ENCODE measurements around the gene DHX16. TPM values are rescaled to one million over a fixed set of nuclear protein-coding genes. Genes with fewer than 3 reads are reported as not detected.

Gene DHX16
- total RNA-seq, 4 donors from 2014 or later = 25.8 to 36.2 (median 31.4) TPM

- WGBS, 2 donors (ENCODE audit: low coverage in 1 of 2) = 92 to 96% methylated on average over 4 to 5 of the region's 7 CpGs
- no peaks in the 10 kb centered on the region for H3K9me3 ChIP-seq
- ATAC-seq = no peak
- TF ChIP-seq POLR2A (IDR thresholded peaks at IDR 0.05) = no peak
- no peak for TF ChIP-seq CTCF (IDR thresholded peaks at IDR 0.05)
- TF ChIP-seq POLR2AphosphoS5 (IDR thresholded peaks at IDR 0.05) = no peak
- TF ChIP-seq EP300 (IDR thresholded peaks at IDR 0.05) = no peak
- H3K4me1 ChIP-seq = peaks cover 0 to 10% (median 7%) of the 10 kb centered on the region in 3 donors
- H3K27me3 ChIP-seq = no peaks in the 10 kb centered on the region
- no peak overlapping the region for H3K4me3 ChIP-seq
- H3K36me3 ChIP-seq = peaks cover 0 to 73% of the 10 kb centered on the region in 2 donors
- H3K27ac ChIP-seq = no peak overlapping the region
These were observed 39.7 kb upstream of the DHX16 start for GRCh38 chr6:30712441-30712945.

DNA sequence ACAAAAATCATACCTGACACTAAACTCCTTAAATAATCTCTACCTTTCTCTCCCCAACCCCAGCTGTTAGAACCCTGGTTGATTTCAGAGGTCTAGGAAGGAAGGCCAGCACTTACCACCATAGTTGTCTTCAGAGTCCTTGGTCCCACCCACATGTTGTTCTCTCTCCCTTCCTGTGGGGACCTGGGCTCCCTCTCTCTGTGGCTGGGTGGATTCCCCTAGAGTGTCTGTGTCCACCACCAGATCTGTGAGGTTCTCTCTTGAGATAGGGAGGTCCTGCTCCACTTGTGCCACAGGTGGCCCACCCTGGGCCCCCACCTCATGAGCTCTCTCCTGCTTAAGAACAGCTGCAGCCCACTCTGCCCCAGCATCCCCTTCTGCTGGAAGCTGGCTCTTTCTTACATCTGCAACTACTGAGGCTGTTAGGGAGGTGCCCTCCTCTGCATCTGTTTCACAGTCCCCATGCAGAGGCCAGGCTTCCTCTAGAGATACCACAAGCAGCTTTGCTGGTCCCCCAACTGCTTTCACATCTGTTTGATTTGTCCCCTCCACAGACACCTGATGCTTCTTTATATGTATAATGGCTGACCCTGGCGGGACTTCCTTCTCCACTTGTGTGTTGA is 39.1 kb upstream of the DHX16 start:
- no peaks in the 10 kb centered on the region for H3K9me3 ChIP-seq
- H3K27ac ChIP-seq = no peak overlapping the region
- H3K4me1 ChIP-seq = peaks cover 0 to 10% (median 7%) of the 10 kb centered on the region in 3 donors
- no peak overlapping the region for H3K4me3 ChIP-seq
- no peaks in the 10 kb centered on the region for H3K27me3 ChIP-seq
- peaks cover 0 to 79% of the 10 kb centered on the region in 2 donors for H3K36me3 ChIP-seq
- TF ChIP-seq POLR2A (IDR thresholded peaks at IDR 0.05) (no peak), EP300 (IDR thresholded peaks at IDR 0.05) (no peak), POLR2AphosphoS5 (IDR thresholded peaks at IDR 0.05) (no peak), CTCF (IDR thresholded peaks at IDR 0.05) (no peak)
- WGBS, 2 donors (ENCODE audit: low coverage in 1 of 2) = 73 to 88% methylated on average over 1 of the region's 1 CpG
- no peak for ATAC-seq

DNA sequence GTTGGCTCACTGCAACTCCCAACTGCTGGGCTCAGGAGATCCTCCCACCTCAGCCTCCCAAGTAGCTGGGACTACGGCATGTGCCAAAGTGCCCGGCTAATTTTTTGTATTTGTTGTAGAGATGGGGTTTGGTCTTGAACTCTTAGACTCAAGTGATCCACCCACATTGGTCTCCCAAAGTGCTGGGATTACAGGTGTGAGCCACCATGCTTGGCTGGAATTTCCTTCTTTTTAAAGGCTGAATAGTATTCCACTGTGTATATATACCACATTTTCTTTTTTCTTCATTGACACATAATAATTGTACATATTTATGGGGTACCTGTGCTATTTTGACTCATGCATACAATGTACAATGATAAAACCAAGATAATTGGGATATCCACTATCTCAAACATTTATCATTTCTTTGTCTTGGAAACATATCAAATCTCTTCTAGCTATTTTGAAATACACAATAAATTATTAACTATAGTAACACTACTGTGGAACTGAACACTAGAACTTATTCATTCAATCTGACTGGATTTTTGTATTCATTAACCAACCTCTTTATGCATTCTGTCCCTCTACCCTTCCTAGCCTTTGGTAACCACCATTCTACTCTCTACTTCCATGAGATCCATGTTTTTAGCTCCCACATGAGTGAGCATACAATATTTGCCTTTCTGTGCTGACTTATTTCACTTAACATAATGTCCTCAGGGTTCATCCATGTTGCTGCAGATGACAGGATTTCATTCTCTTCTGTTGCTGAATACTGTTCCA is 36.5 kb upstream of the DHX16 start:
- Histone ChIP-seq H3K4me3 (no peak overlapping the region), H3K36me3 (peaks cover 0 to 98% of the 10 kb centered on the region in 2 donors), H3K27me3 (no peaks in the 10 kb centered on the region), H3K4me1 (no peaks in the 10 kb centered on the region), H3K9me3 (no peaks in the 10 kb centered on the region), H3K27ac (no peak overlapping the region)
- no peak for ATAC-seq
- no peak for TF ChIP-seq POLR2A (IDR thresholded peaks at IDR 0.05)
- TF ChIP-seq POLR2AphosphoS5 (IDR thresholded peaks at IDR 0.05) = no peak
- TF ChIP-seq CTCF (IDR thresholded peaks at IDR 0.05) = no peak
- TF ChIP-seq EP300 (IDR thresholded peaks at IDR 0.05) = no peak
- 96 to 100% methylated on average over 2 of the region's 2 CpGs for WGBS, 2 donors (ENCODE audit: low coverage in 1 of 2)

- Histone ChIP-seq H3K27ac (no peak overlapping the region), H3K36me3 (peaks cover 0 to 98% of the 10 kb centered on the region in 2 donors), H3K27me3 (no peaks in the 10 kb centered on the region), H3K4me3 (no peak overlapping the region), H3K9me3 (no peaks in the 10 kb centered on the region), H3K4me1 (no peaks in the 10 kb centered on the region)
- WGBS, 2 donors (ENCODE audit: low coverage in 1 of 2) = 63 to 75% methylated on average over 2 to 3 of the region's 6 CpGs
- TF ChIP-seq CTCF (IDR thresholded peaks at IDR 0.05) = no peak
- no peak for TF ChIP-seq POLR2A (IDR thresholded peaks at IDR 0.05)
- no peak for TF ChIP-seq POLR2AphosphoS5 (IDR thresholded peaks at IDR 0.05)
- ATAC-seq = no peak
These were observed 34.6 kb upstream of the DHX16 start for GRCh38 chr6:30707281-30707850.

Measured in gastroesophageal sphincter (tissue), 4 donors.